ENCODE results near the gene PDPN.
"Not testable (repeated sequence)": the region's sequence is repeated elsewhere in the genome, so short reads cannot be mapped to it uniquely, and the experiment has no call there.

Gene PDPN

DNA sequence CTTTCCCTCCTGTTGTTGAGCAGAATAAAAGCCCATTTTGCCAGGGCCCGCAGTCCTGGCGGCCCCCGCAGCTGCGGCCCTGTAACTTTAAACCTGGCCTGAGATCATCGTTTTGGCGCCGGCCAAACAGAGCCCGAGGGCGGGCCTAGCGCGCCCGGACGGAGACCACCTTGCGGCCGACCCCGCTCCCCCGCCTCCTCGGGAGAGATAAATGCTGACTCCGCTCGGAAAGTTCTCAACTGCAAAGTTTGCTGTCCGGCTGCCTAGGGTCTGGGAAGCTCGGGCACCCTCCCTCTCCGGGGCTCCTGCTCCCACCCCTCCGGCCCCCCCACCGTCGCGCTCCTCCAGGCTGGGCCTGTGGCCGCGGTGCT is at the start of gene PDPN:
PDPN (plus strand) TSS at position 238 of the 371 bp plus-strand sequence. CDS start 202 bp downstream, outside the sequence.
- FAIRE-seq = no peak

- no peak for FAIRE-seq
These were observed 48.4 kb upstream of the PDPN start for GRCh38 chr1:13535227-13535626.

DNA sequence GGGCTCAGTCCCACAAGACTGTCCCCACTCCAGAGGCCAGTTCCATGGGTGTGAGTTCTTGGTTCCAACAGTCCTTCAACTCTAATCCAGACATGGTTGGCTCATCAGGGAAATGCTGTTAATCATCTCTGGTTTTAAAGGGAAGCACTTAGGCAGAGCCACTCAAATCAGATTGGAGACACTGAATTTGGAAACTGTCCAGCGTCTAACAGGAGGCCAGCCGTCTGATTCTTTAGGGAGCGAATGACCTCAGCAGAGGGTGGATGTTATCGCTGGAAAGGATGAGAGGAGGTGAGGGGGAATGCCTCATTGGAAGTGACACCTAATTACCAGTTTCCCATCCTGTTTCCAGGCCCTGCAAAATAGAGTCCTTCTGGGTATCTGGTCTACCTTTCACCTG is 47.1 kb upstream of the PDPN start:
- FAIRE-seq = no peak

- no peak for FAIRE-seq
These were observed 44.8 kb upstream of the PDPN start for GRCh38 chr1:13538832-13539231.

GRCh38 chr1:13539683-13540082 is 43.9 kb upstream of the PDPN start:
- FAIRE-seq = no peak

GRCh38 chr1:13540866-13541265 is 42.8 kb upstream of the PDPN start:
- no peak for FAIRE-seq

DNA sequence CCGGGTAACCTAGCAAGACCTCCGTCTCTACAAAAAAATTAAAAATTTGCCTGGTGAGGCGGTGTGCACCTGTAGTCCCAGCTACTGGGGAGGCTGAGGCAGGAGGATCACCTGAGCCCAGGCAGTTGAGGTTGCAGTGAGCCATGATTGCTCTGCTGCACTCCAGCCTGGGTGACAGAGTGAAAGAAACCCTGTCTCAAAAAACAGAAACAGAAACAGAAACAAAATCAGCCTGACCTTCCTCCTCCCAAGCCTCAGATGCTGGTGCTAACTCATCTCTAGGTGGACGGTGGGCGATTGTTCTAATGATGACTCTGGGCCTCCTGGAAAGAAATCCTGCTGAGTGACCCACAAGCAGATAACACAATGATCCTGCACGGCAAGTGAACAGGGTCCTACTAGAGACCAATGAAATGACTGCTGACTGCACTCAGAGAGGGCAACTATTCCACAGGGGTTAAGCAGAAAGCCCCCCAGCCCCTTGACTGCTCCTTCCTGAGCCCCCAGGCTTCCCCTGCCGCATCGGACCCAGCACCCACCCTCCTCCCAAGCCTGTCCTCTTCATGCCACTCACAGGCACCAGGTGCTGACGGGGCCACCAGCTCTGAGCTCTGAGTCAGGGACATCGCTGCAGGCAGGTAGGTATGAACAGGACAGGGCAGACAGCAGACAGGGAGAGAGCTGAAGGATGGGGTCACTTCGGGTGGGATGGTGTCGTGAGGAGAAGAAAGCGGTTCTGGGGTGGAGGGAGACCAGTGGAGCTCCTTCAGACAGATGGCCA is 42.0 kb upstream of the PDPN start:
- FAIRE-seq = no peak

DNA sequence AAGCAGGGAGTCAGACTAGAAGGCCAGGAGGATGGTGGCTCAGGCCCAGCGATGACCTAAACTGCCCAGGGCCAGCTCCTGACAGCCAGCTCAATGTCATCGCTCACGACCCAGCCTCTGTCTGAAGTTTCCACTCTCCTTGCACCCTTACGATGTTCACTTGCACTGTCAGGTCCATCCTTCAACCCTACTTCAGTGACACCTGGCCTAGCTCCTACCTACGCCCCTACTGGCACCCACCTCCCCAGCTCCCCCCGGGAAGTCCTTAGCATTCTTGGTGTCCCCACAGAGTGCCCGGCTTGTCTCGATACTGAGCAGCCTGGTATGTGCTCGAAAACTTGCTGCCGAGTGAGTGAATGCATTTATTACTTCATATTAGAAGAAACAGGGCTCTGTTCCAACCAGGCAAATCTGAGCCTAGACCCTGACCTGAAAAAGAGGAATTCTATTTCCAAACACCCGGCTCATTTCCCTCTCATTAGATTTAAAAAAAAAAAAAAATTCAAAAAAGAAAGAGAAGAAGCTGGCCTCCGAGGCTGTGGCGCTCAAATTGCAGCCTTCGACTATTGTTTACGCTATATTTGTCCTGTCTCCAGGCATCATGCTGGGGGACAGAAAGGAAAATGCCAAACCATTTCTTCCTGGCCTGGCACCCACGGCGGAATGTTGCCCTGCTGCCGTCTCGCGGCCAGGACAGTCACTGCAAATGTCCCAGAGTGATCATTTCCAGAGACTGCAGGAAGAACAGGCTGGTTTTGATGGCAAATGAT is 40.0 kb upstream of the PDPN start:
- FAIRE-seq = no peak

GRCh38 chr1:13544221-13544556 is 39.4 kb upstream of the PDPN start:
- FAIRE-seq = no peak

DNA sequence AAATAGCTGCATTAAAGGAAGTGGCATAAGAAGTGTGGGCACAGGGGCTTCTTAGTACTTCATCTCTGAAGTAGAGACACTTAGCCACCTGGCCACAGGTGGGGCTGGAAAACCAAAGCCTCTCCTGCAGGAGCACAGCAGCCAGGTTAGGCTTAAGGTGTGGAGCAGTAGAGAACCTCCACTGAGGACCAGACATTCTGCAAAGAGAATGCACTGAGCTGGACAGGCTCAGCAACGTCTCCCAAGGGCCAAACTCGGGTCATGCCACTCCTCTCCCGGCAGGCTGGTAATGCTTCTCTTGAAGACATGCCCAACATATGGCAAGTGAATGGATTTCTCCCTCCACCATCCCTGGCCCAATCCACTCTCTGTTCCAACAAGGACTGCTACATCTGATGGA is 36.8 kb upstream of the PDPN start:
- no peak for FAIRE-seq

DNA sequence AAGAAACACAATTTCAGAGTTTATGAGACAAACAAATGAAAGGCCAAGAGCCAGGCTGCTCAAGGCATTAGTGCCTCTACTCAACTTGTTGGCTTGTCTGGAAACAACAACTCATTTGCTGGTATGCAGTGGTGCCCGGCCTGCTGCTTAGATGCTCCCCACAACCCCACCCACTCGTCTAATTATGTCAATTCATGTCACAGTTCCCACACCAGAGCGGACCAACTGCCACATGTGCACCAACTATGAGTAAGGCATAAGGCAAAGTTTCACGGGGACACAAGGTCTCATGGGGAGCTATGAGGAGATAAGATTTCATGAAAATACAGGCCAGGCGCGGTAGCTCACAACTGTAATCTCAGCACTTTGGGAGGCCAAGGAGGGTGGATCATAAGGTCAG is 35.4 kb upstream of the PDPN start:
- FAIRE-seq = no peak

DNA sequence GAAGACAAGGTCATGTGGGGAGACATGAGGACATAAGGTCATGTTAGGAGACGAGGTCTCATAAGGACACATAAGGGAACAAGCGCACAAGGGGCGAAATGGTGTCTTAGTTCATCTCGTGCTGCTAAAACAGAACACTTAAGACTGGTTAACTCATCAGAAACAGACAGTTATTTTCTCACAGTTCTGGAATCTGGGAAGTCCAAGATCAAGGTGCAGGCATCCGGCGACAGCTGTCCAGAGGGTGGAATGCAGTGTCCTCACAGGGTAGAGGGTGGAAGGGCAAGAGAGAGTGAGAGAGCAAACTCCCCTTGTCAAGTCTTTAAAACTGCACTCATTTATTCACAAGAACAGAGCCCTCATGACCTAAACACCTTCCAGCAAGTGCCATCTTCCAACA is 34.6 kb upstream of the PDPN start:
- FAIRE-seq = no peak

- no peak for FAIRE-seq
These were observed 34.1 kb upstream of the PDPN start for GRCh38 chr1:13549521-13549920.

DNA sequence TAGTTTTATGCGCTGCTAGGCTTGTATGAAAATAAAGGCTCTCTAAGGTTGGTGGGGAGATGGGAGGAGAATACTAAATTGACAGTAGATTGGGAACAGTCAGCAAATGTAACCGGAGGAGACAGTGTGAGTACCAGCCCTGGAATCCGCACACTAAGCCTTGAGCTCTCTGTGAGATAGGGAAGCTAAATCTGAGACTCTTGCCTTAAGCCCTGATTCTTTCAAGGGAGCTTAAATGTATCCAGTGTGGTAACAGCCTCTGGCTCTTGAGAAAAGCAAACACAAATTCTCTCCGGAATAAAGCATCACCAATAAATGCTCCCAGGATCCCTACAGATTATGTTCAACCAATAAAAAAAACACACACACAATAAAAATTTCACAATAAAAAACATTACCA is 33.0 kb upstream of the PDPN start:
- FAIRE-seq = no peak

GRCh38 chr1:13554798-13555197 is 28.8 kb upstream of the PDPN start:
- FAIRE-seq = no peak

GRCh38 chr1:13556224-13556764 is 27.3 kb upstream of the PDPN start:
- FAIRE-seq = no peak

DNA sequence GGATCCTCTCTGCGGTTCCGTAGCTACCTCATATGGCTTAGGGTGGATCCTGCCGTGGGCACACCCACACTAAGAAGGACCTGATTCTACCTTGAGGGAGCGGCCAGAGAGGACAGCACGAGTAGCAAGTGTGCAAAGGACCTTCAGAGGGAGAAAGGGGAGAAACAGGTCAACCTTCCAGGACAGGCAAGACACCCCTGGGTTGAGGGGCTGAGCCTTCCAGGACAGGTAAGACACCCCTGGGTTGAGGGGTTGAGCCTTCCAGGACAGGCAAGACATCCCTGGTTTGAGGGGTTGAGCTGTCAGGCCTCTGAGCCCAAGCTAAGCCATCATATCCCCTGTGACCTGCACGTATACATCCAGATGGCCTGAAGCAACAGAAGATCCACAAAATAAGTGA is 23.1 kb upstream of the PDPN start:
- no peak for FAIRE-seq

- FAIRE-seq = not testable (repeated sequence)
These were observed 20.7 kb upstream of the PDPN start for GRCh38 chr1:13562981-13563380.

- FAIRE-seq = no peak
These were observed 19.6 kb upstream of the PDPN start for GRCh38 chr1:13564073-13564472.

DNA sequence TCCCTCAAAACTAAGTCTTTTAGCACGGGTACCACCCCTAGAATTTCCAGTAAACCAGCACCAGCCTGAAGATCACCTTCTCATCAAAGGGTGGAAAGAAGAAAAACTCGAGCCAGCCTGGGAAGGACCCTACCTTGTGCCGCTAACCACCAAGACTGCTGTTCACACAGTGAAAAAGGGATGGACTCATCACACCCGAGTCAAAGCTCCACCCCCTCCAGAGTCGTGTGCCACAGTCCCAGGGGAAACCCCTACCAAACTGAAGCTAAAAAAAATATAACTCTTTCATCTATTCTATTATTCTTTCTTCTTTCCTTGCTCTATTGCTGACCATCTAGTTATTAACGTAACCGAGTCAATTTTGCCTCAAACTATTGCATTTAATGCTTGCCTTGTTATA is 13.2 kb upstream of the PDPN start:
- not testable (repeated sequence) for FAIRE-seq

- no peak for FAIRE-seq
These were observed 12.7 kb upstream of the PDPN start for GRCh38 chr1:13570924-13571323.

- no peak for FAIRE-seq
These were observed 10.0 kb upstream of the PDPN start for GRCh38 chr1:13573586-13573985.

DNA sequence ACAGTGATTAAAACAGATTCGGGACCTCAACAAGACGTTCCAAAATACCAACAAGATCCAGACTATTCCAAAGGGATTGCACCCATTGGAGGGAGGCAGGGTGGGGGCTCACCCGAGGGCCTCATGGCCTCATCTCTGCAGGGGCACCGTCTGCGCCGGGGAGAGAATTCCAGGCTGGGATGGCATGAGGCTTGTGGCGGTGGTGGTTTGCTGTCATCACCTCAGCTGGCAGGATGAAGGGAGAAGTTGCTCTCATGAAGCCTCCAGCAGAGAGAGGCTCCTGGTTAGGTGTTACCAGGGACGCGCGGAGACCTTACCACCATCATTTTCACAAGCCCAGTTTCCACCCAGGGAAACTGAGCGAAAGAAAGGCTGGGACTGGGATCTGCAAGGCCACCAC is 6.7 kb upstream of the PDPN start:
- FAIRE-seq = no peak

- no peak for FAIRE-seq
These were observed 5.8 kb upstream of the PDPN start for GRCh38 chr1:13577846-13578245.
